HK-2 (cell line): ENCODE results near the gene MON1B.
"Not testable (repeated sequence)": the region's sequence is repeated elsewhere in the genome, so short reads cannot be mapped to it uniquely, and the experiment has no call there.

ENCODE experiments used
- DNase-seq: peaks from one replicate; pipeline ENCODE4 v3.0.0-alpha.2; 2018; ENCODE audit not compliant: unreplicated experiment

The MON1B gene

DNA sequence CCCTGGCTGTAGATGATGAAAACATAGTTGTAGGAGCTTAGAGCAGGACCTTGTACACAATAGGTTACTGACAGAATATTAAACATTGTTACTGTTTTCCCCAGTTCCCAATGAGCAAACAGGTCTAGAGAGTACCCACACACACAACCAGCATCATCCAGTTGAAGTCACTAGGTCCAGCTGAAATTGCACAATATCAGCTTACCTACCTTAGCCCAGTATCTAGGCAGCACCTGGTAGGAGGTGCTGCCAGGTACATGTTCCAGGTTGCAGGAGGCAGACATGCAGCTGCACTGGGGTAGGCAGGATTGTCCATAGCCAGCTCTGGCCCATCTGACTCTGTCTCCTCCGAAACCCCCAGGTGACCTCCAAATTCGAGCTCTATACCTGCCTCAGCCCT lies 6.8 kb downstream of the MON1B start:
- no peak for DNase-seq

DNA sequence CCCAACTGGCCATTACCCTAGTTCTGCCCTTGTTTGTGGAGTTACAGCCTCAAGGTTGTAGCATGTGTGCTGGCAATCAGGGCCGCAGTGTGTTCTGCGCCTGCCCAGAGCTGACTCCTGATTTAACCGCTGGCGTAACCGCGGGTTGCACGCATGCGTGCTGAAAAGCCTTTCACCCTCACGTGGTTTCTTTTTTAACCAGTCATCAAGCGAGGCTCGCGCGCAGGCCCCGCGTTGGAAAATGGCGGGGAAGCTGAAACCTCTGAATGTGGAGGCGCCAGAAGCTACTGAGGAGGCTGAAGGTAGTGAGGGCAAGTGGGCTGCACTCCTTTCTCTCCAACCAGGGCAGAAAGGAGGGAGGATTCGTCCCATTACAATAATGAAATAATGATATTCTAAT lies 8.2 kb downstream of the MON1B start, which contains the start of gene SYCE1L:
TSS of gene SYCE1L (plus strand) at position 198 of the 400 bp plus-strand sequence. CDS start at position 242, 44 bp downstream.
- DNase-seq, result no peak

DNA sequence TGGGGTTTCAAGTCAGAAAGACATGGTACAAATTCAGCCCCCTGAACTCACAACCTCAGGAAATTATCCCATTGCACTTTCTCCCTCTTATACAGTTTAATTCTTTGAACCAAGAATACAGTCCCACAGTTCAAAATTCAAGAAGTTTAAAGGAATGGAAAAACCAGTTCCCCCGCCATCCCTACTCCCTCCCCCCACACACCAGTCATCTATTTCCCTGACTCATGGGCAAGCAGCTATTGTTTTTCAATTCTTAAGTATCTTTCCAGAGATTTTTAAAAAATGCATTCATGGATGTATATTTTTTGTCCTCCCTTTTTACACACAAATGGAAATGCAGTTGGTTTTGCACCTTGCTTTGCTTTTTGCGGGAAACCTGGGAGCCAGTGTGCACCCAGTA lies 15.5 kb downstream of the MON1B start:
- DNase-seq, result no peak

- DNase-seq, result no peak
Measured at GRCh38 chr16:77207030-77207429, 16.0 kb downstream of the MON1B start.

- DNase-seq, result no peak
Measured at GRCh38 chr16:77208382-77208781, 17.4 kb downstream of the MON1B start.

GRCh38 chr16:77211880-77212740 lies 21.1 kb downstream of the MON1B start:
- peak; percentile 88 for DNase-seq

GRCh38 chr16:77212741-77213541 lies 22.0 kb downstream of the MON1B start:
- peak; percentile 76 for DNase-seq

GRCh38 chr16:77213542-77214106 lies 22.6 kb downstream of the MON1B start:
- DNase-seq, result peak; percentile 83

DNA sequence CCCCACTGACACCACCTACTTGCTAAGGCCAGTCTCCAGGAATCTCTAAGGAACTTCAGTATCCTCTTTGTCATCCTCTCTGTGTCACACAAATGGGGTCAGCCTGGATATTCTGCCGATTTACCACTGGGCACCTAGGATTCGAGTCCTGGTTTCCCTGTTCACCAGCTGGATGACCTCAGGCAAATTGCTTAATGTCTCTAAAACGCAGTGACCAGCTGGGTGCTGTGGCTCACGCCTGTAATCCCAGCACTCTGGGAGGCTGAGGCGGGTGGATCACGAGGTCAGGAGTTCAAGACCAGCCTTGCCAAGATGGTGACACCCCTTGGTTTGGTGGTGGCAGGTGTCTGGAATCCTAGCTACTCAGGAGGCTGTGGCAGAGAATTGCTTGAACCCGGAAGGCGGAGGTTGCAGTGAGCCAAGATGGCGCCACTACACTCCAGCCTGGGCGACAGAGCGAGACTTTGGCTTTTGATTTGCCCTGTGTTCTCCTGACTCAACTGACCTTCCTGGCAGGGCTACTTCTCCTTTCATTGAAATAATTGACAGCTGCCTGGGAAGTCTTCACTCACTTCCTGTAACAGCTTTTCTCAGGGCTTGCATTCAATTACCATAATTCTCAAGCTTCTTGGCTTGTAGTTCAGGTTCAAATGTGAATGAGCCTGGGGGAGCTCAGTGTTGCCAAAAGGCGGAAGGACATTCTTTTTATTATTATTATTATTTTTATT lies 23.6 kb downstream of the MON1B start:
- DNase-seq, result no peak

DNA sequence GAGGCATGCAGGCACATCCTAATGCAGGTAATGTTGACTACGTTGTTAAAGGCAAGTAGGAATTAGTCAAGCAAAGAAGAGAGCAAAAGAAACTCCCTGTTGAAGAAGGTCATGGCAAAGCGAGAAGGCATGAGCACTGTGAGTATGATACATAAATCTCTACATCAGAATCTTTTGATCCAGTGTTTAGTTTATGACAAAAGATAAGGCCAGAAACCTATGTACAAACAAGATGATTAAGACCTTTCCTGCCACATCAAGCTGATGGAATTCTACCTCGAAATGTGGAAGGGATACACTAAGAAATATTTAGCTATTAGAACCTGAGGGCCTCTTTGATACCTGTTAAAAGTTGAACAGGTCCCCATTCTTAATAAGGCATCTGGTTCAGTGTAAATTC lies 28.4 kb downstream of the MON1B start:
- no peak for DNase-seq

GRCh38 chr16:77220427-77220826 lies 29.4 kb downstream of the MON1B start:
- no peak for DNase-seq

GRCh38 chr16:77221482-77221881 lies 30.5 kb downstream of the MON1B start:
- no peak for DNase-seq

- no peak for DNase-seq
Measured at GRCh38 chr16:77223184-77223583, 32.2 kb downstream of the MON1B start.

- no peak for DNase-seq
Measured at GRCh38 chr16:77225182-77225581, 34.2 kb downstream of the MON1B start.

- no peak for DNase-seq
Measured at GRCh38 chr16:77227745-77228144, 36.8 kb downstream of the MON1B start.

- DNase-seq, result no peak
Measured at GRCh38 chr16:77231047-77231446, 40.1 kb downstream of the MON1B start.

GRCh38 chr16:77233799-77234519 lies 43.0 kb downstream of the MON1B start:
- no peak for DNase-seq

GRCh38 chr16:77234611-77235010 lies 43.6 kb downstream of the MON1B start:
- DNase-seq, result no peak

GRCh38 chr16:77236063-77236511 lies 45.1 kb downstream of the MON1B start:
- peak; percentile 92 for DNase-seq

DNA sequence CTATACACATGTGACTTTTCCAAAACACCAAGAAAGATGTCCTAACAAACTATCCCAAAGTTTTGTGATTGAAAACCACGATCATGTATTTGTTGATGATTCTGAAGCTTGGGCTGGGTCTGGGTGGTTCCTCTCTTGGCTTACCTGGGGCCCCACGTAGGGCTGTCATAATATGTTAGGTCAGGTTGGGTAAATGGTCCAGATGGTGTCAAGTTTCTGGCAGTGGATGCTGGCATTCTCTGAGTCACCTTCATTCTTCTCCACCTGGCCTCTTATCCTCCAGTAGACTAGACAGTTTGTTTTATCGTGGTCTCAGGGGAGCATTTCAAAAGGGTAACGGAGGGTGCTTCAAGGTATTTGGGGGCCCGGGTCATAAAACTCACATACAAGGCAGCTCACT lies 47.6 kb downstream of the MON1B start:
- no peak for DNase-seq

GRCh38 chr16:77242471-77242870 lies 51.5 kb downstream of the MON1B start:
- not testable (repeated sequence) for DNase-seq
